Activated CD4-positive, alpha-beta T cell treated with anti-CD3 and anti-CD28 coated beads, Interleukin-10, Interleukin-2, amounts not matched to agents 100 ng/mL and 50 ng/mL, durations not matched to agents 16 hours and 8 hours (primary cell): Measurements from ENCODE around the gene PDCD4.
"Not testable (repeated sequence)": the region's sequence is repeated elsewhere in the genome, so short reads cannot be mapped to it uniquely, and the experiment has no call there.

Experiments
- DNase-seq: peaks from one replicate; pipeline ENCODE4 v3.0.0-alpha.2; 2020

Gene PDCD4

DNA sequence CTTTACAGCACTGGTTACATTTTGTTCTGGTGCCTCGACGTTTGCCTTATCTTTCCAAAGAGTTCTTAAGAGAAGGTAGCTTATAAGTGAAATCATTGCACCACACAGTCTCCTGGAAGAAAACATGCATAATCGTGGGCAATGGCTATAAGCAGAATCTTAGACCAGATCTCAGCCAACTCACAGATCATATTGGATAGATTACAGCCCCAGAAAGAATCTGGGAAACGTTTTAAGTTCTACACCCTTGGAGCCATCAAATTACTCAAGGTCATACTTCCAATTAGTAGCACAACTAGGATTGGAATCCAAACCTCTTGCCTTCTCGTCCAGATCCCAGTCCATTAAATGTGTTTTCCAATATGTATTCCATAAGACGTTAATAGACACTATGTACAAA is 8.8 kb upstream of the PDCD4 start:
- DNase-seq = no peak

DNA sequence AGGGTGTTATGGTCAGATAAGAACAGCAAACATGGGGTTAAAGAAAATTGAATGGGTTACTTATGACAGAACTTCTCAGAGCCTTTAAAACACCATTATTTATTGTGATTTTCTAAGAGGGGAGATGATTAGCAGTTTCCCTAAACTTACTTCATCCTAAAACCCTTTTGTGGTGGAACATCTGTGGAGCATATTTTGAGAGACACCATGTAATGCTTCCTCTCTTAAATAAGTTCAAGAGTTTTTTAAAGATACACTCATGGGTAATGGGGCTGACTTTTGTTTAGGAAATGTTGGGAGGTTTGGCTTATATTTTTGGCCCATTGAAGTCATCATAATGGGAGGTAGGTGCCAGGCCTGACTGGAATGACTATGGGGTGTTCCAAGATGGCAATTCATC is 8.4 kb upstream of the PDCD4 start:
- DNase-seq = no peak

DNA sequence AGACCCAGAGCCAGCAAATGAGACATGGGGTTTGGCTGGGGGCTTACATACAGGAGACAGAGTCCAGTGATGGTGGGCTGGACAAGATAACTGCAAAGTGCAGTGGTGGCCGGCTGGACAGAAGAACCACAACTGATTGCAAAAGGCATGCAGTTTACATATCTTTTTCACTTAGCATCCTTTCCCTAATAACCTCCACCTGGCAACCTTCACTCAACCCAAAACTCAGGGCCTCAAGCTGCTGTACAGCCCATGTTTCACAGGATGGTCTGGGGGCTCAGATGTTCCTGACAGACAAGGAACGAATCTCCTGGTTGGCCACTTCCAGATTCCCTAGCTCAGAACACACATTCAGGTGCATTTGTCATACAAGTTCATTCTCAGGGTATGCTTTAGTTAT is 7.8 kb upstream of the PDCD4 start:
- no peak for DNase-seq

DNA sequence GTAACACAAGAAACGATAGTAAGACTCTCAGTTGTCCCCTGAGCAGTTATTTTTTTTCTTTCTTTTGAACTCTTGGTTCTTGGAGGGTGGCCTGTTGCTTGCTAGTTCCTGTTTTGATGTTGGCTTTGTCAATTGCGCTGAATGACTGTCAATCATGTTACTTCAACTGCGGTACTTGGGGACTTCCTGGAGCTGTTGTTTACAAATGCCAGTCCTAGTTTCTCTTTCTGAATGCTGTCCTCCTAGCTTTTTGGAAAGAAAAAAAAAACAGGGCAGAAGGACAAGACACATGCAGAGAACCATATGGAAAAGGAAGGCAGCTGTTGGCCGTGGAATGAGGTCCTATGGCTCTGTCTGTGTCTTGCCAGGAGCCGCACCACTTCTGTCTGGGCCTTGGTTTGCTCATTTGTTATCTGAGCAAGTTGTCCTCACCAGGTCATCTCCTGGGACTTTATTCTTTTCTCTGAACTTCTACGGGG is 7.0 kb upstream of the PDCD4 start:
- peak; percentile 88 for DNase-seq

DNA sequence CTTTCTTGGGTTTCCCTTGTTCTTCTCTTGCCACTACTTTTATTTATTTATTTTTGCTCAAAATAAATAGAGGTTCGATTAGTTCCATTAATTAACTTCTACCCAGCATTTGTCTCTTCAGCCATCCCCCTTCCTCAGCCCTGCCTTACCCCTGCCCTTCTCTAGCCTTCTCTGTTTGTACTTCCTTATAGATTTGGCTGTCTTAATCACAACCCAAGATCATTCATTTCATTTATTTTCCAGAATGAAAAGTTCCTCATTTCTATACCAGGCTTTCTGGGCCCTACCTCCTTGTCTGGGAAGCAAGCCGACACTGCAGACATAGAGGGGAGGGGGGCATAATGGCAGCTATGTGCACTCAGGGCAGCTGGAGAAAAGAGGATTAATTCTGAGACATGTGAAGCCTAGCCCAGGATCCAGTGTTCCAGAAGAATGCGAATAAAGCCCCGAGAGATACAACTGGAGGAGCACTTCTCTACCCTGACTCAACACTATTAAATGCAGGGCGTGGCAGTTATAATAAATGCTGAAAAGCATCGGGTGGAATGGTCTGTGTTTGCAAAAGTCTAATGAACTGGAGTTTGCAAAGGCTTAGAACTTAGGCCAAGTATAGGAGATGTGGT is 6.4 kb upstream of the PDCD4 start:
- no peak for DNase-seq

DNA sequence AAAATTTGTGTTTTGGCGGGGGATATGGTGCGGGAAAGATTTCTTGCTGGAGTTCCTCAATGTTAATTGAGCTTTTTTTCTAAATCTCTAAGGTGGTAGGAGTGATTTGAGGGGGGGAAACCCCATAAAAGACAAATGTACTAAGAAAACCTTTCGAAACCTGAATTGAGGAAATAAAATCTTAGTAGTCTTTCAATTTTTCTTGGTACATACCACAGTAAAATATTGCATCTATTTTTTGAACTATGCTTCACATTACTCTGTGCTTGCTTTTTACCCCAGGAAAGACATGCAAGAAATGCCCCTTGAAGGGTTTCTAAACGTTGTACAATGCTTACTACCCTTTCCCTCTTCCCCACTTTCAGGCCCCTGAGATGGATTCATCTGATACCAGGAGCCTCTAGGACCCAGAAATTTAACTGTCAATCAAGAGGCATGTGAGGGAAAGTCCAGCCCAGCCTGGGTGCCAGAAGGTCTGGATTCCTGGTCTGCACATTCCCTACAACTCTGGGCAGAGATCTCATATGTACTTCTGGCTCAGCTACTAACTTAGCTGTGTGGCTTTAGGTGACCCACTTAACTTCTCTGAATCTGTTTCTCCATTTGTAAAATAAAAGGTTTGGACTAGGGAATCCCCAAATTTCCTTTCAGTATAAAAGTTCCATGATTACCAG is 5.8 kb upstream of the PDCD4 start:
- DNase-seq = no peak

DNA sequence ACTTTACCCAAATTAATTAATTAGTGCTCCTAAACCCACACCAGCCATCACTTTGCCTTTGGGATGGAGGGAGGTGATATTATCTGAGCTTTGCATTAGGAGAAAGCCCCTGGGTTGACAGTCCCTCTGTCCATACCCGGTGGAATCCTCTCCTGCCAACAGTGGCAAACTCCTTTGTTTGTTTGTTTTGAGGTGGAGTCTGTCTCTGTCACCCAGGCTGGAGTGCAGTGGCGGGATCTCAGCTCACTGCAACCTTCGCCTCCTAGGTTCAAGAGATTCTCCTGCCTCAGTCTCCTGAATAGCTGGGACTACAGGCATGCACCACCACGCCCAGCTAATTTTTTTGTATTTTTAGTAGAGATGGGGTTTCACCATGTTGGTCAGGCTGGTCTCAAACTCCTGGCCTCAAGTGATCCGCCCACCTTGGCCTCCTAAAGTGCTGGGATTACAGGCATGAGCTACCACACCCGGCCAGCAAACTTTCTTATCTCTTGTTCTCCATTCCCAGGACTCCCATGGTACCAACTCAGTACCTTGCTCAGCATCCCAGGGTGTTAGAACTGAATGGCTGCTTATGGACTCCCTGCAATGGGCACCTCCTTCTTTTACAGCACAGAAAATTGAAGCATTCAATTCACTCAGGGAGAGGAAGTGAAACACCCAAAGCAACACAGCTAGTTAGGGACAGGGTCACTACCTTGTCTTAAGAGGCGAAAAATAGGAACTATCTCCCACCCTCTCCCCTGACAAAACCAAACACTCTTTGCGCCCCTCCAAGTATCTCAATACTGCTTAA is 4.5 kb upstream of the PDCD4 start:
- not testable (repeated sequence) for DNase-seq

DNA sequence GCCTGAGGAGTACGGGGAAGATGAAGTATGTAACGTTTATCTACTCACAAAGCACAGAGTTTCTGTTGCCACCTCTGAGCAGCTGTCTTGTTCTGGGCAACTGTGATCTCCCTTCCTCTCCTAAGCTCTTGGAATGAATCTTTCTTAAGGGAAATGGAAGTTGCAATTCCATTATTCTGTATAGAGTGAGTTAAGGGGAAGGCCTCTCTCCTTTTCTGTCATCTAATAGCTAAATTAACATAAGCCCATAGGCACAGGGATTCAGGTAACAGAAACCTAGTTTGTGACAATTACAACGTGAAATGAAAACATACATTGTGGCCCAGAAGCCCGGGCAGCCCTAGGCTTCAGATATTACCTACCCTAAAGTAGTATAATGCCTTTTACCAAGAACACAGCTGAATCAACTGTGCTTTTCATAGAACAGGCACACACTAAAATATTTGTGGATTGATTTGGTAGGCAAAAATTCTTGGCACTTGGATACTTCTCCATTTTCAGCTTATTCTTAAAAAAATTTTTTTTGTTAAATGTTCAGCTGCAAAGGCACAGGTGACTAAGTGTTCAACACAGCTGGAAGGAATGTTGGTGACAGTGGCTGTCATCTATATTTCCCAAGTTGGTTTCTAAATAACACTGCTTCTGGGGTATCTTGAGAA is 3.8 kb upstream of the PDCD4 start:
- no peak for DNase-seq

DNA sequence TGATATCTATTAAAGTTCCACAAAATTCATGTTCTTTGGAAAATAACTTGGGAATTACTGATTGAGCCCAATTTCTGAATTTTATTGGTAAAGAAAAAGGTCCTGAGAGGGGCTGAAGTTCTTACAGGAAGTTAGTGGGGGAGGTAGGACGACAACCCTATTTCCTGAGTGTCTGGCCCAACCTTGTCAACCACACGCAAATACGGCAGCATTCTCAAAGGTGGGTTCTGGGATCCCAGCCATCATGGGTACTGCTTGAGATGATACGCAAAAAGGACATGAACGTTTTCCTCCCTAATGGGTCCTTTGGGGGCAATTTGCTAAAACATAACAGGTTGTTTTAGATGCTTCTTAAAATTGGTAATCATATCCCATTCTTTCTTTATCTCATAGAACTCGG is 2.7 kb upstream of the PDCD4 start:
- DNase-seq = peak; percentile 43

DNA sequence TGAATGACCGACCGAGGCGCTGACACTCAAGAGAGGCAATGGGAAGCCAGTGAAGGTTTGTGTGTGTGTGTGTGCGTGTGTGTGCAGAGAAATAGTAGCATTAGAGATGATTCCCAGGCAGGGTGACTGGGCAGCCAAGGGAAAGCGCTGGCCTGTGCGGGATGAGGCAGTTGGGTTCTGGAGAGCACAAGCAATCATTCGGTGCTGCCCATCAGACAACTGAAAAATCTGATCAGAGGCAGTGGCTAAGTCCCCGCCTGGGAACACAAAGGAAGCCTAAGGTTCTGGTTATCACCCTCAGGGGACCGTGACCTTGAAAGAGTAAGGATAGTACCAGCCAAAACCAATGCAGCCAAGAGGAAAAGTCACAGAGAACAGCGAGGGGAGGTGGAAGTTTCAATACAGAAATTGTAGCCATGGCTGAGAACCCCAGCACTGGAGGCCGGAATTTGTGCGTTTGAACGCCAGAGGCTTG is 868 bp upstream of the PDCD4 start:
- DNase-seq = no peak

DNA sequence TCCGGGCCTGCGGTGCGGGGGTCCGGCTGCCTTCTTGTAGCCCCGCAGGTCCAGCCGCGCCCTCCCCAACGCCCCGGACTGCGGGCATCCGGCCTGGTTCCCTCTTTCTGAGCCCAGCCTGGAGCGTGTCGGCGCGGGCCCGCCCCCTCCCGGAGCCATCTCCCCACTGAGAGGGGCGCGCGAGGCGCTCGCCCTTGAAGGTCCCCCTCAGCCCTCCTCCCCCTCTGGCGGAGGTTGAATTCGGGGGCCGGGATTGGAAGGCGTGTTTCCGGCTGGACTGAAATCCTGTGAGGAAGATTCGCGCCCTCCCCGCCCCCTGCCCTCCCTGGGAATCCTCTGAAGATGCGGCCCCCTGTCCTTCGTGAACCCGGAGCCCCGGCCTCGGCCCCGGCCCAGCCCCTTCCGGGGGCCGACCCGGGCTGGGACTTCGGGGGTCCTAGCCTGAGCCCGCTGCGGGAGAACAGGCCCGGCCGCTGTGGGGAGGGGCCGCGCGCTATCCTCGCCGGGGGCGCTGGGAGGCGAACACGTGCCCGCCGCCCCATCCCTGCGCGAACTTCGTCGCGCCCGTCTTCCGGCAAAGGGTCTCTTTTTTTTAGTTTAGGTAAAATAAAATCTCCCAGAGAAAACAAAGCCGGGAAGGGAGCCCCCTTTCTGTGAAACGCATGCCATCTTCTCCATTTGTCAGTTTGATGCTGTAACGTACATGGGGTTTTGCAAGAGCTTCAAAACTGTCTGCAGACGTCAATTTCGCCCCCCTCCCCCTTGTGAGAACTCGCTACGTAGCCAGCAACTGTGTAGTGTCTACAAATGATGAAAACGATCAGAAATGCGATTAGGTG is 636 bp downstream of the PDCD4 start:
- peak; percentile 79 for DNase-seq

DNA sequence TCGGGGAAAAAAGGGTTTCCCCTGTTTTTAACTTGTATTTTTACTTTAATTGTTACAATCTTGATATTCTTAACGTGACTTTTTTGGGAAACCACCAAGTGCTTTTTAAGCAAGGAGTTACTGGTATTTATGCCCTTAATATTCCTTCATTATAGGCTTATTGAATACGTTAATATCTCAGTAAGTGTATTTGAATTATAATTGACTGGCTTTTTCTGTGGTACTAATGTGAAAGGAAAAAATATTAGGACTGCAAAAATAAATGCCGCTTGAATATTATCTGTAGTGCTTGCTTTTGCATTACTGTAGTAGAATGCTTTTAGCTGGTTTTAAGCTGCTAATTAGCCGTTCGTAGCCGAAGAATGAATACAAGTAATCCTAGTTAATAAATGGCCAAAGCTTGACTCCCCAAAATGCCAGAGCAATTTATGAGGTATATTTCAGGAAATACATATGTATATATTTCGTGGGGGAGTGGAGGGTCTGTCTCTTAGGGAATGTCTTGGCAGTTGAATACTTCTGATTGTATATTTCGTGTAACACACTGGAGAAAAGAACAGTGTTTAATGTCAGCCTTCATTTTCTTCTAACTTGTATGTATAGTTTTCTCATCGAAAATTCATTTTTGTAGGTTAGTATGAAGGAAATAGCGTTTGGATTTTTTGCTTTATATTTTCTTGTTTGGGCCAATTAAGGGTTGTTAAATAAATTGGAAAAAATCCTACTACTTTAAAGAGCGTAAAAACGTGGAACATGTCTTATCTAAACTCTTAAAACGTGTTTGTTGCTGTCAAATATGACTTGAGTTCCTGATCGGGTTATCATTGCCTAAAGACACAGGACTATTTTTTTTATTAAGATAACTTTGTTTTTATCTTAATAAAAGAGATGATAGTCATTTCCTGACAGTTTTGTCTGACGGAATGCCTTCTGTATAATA is 1.5 kb downstream of the PDCD4 start:
- no peak for DNase-seq

DNA sequence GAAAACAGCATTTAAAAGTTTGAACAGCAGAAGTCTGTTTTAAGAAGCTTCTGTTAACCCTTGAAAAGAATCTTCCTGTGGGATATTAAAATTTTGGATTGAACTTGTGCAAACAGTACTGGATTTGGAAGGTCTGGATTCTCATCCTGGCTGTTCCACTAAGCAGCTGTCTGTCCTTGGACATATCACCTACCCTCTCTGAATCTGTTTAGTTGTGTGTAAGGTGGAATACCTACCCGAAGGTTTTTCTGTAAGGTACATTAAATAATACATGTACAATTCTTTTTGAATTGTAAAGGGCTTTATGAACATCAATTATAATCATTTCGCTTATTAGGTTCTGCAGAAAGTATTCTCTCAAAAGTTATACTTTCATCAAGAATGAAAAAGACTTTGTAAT is 2.2 kb downstream of the PDCD4 start:
- no peak for DNase-seq

DNA sequence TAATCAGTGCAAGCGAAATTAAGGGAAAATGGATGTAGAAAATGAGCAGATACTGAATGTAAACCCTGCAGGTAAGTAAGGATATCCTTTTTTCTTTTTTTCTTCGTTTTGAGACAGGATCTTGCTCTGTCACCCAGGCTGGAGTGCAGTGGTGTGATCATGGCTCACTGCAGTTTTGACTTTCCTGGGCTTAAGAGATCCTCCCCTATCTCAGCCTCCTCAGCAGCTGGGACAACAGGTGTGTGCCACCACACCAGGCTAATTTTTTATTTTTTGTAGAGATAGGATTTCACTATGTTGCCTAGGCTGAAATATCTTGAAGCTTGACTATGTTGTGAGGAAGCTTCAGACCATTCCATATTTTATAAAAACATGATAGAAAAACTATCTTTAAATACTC is 4.3 kb downstream of the PDCD4 start:
- no peak for DNase-seq

DNA sequence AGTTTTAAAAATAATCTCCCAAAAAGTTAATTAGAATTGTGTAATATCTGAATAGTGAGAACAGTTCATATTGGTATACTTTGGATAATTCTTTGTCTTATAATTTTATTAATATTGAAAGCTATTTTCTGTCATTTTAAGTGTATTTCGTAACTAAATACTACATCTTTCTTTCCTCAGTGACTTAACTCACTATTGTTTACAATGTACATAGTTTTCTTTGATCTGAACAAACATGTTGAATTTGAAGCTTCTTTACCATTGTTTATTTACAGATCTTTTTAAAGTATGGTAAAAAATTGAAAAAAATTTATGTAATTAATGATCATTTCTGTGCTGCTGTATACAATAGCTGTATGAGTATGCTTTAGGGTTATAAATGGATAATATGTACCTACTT is 5.1 kb downstream of the PDCD4 start:
- DNase-seq = no peak

DNA sequence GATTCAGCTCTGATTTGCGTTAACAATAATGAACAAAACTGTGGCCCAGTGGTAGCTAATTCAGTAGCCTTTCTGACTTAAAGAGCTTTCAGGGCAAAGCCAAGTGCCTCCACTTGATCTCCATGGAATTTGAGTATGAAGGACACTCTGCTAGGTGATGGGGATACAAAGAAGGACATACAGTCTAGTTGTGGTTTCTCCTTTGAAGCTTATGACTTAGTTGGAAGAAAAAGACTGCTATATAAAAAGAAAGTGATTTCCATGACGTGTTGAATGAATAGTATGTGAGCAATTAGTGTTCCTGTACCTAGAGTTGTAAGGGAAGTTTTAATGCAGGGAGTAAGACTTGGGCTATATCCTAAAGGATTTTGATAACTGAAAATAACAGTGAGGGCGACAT is 8.3 kb downstream of the PDCD4 start:
- no peak for DNase-seq

DNA sequence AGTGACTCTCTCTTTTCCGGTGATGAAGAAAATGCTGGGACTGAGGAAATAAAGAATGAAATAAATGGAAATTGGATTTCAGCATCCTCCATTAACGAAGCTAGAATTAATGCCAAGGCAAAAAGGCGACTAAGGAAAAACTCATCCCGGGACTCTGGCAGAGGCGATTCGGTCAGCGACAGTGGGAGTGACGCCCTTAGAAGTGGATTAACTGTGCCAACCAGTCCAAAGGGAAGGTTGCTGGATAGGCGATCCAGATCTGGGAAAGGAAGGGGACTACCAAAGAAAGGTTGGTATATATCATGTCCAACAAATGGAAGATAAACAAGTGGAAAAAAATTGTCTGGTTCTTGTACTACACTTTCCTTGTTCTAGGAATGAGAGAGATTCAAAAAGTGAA is 9.5 kb downstream of the PDCD4 start:
- no peak for DNase-seq

DNA sequence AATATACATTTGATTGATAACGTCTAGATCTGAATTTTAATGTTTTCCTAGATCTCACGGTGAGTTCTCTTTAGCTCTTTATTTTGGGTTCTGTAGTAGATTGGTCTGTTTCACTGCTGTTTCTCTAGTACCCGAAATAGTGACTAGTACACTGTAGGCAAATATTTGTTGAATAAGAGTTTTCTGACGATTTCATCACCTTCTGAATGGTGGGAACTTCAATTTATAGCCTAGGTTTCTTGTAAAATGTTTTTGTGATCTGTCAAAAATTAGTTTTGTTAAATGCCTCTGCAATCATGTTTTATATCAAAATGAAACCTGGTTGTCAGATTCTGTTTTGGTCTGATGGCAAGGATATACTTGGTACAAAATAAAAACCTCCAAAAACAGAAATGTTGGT is 10.2 kb downstream of the PDCD4 start:
- no peak for DNase-seq

DNA sequence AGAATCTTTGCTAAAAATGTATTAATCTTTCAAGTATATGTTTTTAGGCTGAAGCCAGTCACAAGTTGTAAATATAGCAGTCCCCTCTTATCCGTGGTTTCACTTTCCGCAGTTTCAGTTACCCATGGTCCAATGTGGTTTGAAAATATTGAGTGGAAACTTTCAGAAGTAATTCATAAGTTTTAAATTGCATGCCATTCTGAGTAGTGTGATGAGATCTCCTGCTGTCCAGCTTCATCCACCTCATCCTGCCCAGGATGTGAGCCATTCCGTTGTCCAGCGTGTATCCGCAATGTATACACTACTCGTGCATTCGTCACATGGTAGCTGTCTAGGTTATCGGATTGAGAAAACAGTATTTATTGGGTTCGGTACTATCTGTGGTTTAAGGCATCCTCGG is 12.2 kb downstream of the PDCD4 start:
- DNase-seq = no peak

DNA sequence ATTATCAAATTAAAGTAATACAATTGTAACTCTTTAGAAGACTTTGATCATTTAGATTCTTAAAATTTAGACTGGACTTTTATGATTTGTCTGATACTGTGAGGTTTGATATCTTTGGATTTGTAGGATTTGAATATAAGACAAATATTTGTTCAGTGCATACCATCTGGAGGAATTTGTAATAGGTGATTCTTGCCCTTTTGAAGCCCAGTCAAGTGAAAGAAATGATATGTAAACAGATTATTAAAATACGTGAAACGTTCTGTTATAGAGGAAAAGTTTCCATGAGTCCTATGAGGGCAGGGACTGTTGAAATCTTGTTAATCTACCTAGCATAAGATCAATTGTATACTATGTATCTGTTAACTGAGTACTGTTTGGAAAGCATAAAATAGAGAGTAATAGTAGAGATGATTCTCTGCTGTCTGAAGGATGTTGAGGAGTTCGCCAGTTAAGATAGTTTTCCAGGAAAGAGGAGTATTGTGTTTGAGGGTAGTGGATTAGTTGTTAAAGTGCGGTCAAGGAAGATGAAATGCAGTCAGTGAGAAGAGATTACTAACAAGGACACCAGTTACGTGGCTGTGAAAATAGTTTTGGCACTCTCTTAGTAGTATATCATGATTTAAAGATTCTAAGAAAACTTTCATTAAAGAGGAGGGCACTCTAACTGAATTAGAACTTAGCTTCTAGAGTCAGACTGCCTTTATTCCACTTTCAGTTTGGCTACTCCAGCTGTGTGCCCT is 14.4 kb downstream of the PDCD4 start:
- no peak for DNase-seq

DNA sequence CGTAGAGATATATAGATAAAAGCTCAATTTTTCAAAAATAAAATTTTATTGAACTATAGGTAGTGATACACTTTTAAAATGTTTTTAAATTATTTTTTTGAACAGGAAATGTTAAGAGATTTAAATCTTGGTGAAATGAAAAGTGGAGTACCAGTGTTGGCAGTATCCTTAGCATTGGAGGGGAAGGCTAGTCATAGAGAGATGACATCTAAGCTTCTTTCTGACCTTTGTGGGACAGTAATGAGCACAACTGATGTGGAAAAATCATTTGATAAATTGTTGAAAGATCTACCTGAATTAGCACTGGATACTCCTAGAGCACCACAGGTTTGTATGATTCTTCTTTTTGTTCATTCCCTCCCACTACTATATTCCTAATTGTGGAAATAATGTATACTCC is 15.8 kb downstream of the PDCD4 start:
- no peak for DNase-seq
